NCI-H524 (cell line): Measurements from ENCODE around the gene TMTC2.

ENCODE experiments used
- DNase-seq, 2 experiments: peaks; one replicate each; lab custom pipeline; 2025; lab: John Stamatoyannopoulos, UW

TMTC2 gene

GRCh38 chr12:83015390-83016217 lies 328.9 kb downstream of the TMTC2 start:
- no peak for DNase-seq

GRCh38 chr12:83016218-83016835 lies 329.6 kb downstream of the TMTC2 start:
- DNase-seq, result peak in 1 of 2 experiments; percentile 10

GRCh38 chr12:83016991-83017390 lies 330.3 kb downstream of the TMTC2 start:
- no peak for DNase-seq

DNA sequence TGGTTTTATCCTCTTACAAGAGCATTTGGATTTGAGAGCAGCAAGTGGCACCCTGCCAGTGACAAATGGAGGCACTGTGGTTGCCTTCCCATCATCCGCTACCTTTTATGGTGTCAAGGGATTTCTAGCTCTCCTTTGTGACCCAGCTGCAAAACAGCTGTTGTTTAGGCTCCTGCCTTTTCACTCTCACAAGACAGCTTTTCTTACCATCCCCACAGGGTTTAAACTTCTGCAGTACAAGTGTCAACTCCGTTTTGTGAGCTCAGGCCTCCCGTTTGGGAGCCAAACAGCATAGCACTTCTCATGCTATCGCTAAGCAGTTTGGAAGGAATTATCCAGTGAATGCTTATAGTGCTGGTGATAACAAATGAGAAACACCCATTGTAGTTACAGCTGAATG lies 331.4 kb downstream of the TMTC2 start:
- DNase-seq, result peak in 1 of 2 experiments; percentile 13

DNA sequence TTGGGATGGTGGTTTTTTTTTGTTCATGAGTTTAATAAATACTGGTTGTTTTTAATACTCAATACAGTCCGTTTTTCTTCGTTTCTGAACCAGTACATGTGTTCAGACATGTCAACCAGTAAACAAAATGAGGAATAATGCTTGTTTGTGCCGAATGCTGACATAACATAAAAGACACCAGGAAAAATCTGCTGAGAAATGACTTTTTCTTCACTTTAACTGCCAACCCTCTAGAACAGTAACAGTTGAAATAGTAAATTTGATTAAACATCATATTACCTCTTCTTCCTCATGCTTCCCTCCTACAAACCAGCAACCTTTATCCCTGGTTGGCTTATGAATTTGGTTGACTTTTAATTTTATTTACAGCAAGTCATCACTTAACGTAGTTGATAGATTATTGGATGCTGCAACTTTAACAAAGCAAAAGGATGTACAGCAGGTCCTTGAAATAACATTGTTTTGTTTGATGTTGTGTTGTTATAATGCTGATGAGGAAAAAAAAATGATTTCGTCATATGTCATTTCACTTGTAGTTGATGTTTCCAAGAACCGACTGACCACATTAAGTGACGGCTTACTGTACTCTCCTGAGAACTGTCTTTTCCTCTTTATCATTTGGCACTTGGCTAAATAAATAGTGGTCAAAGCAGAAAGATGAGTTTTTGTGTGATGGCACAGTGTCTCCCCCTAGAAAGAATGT lies 340.5 kb downstream of the TMTC2 start:
- DNase-seq, result no peak

- DNase-seq, result no peak
Measured at GRCh38 chr12:83031196-83031595, 344.5 kb downstream of the TMTC2 start.

GRCh38 chr12:83036847-83037246 lies 350.1 kb downstream of the TMTC2 start:
- DNase-seq, result no peak

DNA sequence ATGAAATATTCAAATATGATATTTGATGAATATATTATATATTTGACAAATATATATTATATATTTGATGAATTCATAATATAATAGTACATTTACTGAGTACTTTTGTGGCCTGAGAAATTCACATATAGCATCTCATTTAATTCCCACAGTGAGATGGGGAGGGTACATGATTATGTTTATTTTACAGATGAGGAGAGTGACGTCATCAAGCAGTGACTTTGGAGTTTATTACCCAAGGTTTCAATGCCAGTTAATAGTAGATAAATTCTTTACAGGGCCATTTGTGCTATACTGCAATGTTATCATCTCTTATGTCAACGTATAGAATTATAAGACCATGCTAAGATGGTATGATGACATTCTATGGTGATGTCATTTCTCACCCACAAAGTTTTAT lies 352.7 kb downstream of the TMTC2 start:
- DNase-seq, result no peak

- no peak for DNase-seq
Measured at GRCh38 chr12:83040339-83040738, 353.6 kb downstream of the TMTC2 start.

DNA sequence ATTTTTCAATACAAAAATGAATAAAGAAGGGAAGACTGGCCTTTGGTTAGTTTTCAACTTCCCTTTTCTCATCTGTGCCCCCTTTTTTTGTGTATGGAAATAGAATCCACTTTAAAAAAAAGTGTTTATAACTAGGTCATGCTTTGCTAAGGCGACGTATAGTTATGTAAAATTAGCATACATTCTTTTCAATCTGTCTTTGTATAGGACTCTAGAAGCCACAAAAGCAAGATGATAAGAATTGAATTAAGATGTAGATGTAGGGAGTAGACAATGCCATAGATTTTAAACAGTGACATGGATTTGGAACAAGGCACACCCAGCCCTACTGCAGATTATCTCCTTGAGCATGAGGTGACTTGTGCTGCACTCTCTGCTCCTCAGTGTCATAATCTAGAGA lies 354.3 kb downstream of the TMTC2 start:
- no peak for DNase-seq

DNA sequence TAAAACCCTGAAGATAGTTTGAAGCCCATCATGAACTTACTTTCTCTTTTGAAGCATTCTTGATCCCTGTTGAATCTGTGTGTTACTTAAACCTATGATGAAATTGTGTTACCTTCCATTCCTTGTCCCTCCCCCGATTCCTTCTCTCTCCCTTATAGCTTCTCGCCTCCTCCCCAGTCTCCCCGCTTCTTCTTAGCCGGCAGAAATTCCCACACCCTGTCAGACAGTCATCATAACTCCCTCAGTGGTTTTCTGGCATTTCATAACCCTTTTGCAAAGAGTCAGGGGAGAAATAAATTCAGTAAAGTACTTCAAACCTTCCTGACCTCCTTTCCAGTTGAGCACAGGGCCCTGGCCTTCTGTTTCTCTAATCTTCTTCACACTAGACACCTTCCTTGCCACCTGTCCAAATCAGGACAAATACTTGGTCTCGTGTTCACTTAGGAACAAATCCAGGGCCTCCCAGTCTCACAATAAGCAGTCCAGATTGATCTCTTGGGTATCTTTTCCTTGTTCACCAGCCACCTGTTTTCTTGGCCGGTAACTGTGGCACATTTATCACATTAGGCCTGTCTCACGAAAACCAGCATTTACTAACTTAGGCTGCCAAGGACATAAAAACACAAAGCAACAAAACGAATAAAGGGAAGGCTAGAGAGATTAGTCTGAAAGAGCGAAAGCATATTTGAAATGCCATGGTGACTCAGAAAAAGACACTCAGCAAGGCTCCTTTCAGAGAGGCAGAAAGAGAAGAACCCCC lies 355.9 kb downstream of the TMTC2 start:
- DNase-seq, result peak; percentile 8 to 64

- DNase-seq, result no peak
Measured at GRCh38 chr12:83044736-83045135, 358.0 kb downstream of the TMTC2 start.

DNA sequence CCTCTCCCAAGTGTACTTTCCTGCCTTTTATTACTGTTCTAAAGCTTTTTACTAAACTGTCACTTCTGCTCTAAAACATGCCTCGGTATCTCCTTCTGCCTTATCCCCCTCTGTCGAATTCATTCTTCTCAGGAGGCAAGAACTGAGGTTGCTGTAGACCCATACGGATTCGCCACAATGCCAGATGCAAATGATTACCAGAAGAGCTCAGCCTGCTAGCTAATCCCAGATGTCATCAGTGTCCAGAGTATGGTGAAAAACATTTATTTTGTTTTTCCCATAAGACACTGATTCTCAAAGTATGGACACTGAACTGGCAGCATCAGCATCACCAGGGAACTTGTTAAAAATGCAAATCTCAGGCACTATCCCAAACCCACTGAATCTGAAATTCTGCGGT lies 359.3 kb downstream of the TMTC2 start:
- DNase-seq, result no peak

GRCh38 chr12:83049306-83049705 lies 362.6 kb downstream of the TMTC2 start:
- DNase-seq, result no peak

DNA sequence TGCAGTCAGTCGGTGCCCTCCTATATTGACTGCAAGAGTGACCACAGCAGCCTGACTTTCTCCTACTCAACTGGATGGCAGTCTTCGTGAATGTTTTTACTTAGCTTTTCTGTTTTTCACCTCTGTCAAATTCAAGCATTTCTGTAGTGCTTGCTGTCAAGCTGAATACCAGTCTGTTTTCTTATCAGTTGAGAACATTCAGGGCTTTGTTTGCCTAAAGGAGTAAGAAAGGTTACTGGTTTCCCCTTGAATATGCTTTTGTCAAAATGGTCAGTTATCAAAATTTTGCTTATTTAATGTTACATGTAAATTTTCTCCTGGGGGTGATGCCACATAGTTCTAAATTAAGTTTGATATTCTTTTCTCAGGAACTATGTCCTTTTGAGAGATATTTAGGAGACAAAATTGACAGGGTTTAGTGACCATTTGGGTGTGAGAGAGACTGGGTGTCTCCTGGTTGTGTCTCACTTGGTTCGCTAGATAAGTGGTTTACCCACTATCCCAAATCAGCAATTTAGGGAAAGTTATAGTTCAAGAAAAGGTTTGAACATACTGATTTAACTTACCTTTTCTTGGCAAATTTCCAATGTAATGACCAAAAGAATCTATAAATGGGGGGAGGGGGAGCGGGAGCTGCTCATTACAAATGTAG lies 366.3 kb downstream of the TMTC2 start:
- no peak for DNase-seq

DNA sequence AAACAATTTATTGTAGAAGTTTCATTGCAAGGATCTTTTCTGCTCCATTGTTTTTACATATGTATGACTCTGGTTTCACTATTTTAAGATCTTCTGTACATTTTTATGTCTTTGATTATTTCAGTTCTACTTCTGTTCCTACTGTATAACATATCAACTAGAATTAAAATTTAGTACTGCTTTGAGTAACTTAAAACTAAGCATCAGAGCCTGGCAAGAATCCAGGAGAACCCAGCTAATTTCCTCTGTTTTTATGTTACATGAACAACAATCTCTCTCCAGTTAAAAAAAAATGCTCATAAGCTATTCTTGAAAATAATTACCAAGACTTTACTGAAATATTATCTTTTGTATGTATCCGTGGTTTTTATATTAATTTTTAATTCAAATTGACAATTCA lies 370.7 kb downstream of the TMTC2 start:
- DNase-seq, result no peak

DNA sequence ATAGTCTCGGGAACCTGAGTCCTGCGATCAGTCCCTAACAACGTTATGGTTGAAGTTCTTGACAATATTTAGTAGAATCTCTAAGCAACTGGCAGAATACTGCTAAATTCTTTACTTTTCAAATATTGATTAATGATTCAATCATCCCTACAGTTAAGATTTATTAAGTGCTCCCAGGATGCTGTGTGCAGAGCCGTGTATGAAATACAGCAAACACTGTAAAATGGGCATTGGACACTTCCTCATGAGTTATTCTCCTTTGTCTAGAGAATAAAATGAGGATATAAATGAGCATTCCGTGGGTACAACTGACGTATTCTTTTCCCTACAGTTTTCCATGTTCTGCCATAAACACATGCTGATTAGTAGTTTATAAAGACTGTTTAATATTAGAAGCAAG lies 372.4 kb downstream of the TMTC2 start:
- no peak for DNase-seq

GRCh38 chr12:83065562-83065961 lies 378.9 kb downstream of the TMTC2 start:
- no peak for DNase-seq

GRCh38 chr12:83067981-83068380 lies 381.3 kb downstream of the TMTC2 start:
- DNase-seq, result no peak

DNA sequence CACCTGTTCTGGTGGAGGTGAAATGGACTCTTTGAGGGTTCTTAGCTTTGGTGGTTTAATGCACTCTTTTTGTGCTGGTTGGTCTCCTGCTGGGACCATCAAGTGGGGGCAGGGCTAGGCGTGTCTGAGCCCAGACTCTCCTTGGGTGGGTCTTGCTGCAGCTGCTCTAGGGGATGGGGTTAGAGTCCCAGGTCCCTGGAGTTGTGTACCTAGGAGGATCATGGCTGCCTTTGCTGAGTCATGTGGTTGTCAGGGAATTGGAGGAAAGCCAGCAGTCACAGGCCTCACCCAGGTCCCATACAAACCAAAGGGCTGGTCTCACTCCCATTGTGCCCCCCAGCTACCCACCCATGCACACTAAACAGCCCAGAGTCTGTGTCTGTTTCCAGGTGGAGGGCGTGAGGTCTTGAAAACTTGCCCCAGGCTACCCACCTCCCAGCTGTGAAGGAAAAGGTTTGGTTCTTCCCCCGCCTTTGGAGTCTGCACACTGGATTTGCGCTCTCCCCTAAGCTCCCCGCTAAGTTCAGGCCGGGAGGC lies 387.7 kb downstream of the TMTC2 start:
- no peak for DNase-seq

DNA sequence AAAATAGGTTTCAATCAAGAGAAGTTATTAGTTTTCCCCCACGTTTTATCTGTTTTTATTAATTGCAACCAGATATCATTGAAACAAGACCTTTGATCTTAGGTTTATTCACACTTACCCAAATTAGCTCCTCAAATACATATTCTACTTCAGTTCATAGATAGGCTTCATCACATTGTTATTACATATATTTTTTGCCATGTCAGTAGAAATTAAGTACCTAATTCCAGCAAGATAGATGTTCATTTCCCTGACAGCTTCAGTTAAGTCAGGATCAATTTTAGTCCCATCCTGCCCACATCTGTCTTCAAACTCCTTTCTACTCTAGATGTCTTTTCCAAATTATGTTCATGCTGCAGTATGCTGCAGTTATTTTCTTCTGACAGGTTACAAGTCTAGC lies 388.8 kb downstream of the TMTC2 start:
- no peak for DNase-seq

GRCh38 chr12:83077041-83077440 lies 390.3 kb downstream of the TMTC2 start:
- no peak for DNase-seq
